ENCODE data around the gene MILR1. TPM values are rescaled to one million over a fixed set of nuclear protein-coding genes. Genes with fewer than 3 reads are reported as not detected.
A peak's percentile ranks its signal among the peaks of the same experiment; 100 is the strongest.

MILR1 gene
- total and polyA plus RNA-seq, 2 donors (not counting 3 experiments of a cell fraction or from before 2014, with no cell fraction given) = 1.2 to 17.8 TPM

GRCh38 chr17:64505340-64506200, 56.7 kb downstream of the MILR1 start:
- H3K9me1 ChIP-seq (replicated peaks; ENCODE audit: control insufficient read depth, extremely low read depth, insufficient read depth, low read length) = no peaks in the 10 kb centered on the region
- TF ChIP-seq GATA2 (IDR thresholded peaks at IDR 0.05; ENCODE audit: insufficient read depth, insufficient read length, low read depth, low read length) = no peak
- peak; percentile 84 for TF ChIP-seq POLR2AphosphoS5 (IDR thresholded peaks at IDR 0.05; ENCODE audit: insufficient read depth, low read depth, low read length)
- no peak for TF ChIP-seq EZH2 (IDR thresholded peaks at IDR 0.05; ENCODE audit: borderline replicate concordance, low read depth, low read length, severe bottlenecking)
- no peak for TF ChIP-seq MAX (IDR thresholded peaks at IDR 0.05; ENCODE audit: insufficient read depth, insufficient read length)
- TF ChIP-seq, protein P1, sequence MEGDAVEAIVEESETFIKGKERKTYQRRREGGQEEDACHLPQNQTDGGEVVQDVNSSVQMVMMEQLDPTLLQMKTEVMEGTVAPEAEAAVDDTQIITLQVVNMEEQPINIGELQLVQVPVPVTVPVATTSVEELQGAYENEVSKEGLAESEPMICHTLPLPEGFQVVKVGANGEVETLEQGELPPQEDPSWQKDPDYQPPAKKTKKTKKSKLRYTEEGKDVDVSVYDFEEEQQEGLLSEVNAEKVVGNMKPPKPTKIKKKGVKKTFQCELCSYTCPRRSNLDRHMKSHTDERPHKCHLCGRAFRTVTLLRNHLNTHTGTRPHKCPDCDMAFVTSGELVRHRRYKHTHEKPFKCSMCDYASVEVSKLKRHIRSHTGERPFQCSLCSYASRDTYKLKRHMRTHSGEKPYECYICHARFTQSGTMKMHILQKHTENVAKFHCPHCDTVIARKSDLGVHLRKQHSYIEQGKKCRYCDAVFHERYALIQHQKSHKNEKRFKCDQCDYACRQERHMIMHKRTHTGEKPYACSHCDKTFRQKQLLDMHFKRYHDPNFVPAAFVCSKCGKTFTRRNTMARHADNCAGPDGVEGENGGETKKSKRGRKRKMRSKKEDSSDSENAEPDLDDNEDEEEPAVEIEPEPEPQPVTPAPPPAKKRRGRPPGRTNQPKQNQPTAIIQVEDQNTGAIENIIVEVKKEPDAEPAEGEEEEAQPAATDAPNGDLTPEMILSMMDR (IDR thresholded peaks at IDR 0.05; ENCODE audit: extremely low read depth in 1 of 2, insufficient read depth in 1 of 2, low read depth in 1 of 2, low read length in 2 of 2) = no peak
- TF ChIP-seq MYC (IDR thresholded peaks at IDR 0.05; ENCODE audit: low read depth, low read length) = no peak
- no peak for TF ChIP-seq JUN (IDR thresholded peaks at IDR 0.05; ENCODE audit: borderline replicate concordance, insufficient read depth, insufficient read length, low read depth)
- TF ChIP-seq FOS (IDR thresholded peaks at IDR 0.05; ENCODE audit: borderline replicate concordance, insufficient read depth, low read length) = no peak
- peak; percentile 44 for TF ChIP-seq POLR2A (IDR thresholded peaks at IDR 0.05; ENCODE audit: low read depth, low read length)
- H3K79me2 ChIP-seq (ENCODE audit: control insufficient read depth, insufficient read depth, low read length) = peaks cover 86% of the 10 kb centered on the region
- peak overlapping the region; percentile 100 for H3K9ac ChIP-seq (replicated peaks; ENCODE audit: extremely low read depth, insufficient read depth, low read length)
- DNase-seq (ENCODE audit: low read depth, low spot score) (peak; percentile 86), FAIRE-seq (peak; percentile 70)
- H4K20me1 ChIP-seq (replicated peaks; ENCODE audit: control insufficient read depth, extremely low read depth, insufficient read depth, low read length) = peaks cover 34% of the 10 kb centered on the region
- ChIA-PET CTCF (interaction anchor here (1.1 to 2.4 kb wide), 5 partner anchors 9 to 85 kb away, joined by 4 to 8 read pairs (median 5); partner anchors contain the start of gene POLG2), POLR2A (interaction anchor here (0.5 to 3.4 kb wide), 17 partner anchors 9 to 496 kb away, joined by 3 to 37 read pairs (median 3); partner anchors contain the start of gene POLG2)
- no peak overlapping the region for H2AFZ ChIP-seq (ENCODE audit: low read depth, low read length)
- H3K27ac ChIP-seq (ENCODE audit: insufficient read depth, low read depth, low read length) = peak overlapping the region; percentile 98
- peak overlapping the region; percentile 65 to 97 (median 84) for H3K4me3 ChIP-seq (replicated peaks in 1 of 3; ENCODE audit: insufficient read depth in 1 of 3, low read depth in 1 of 3, low read length in 3 of 3)
- intact Hi-C loops (cut with micrococcal nuclease) (loop anchor here (1.0 to 10.0 kb wide), 3 partner anchors 8 to 239 kb away; partner anchors contain the start of gene POLG2), dilution Hi-C loops (cut with MboI; ENCODE audit: extremely low pct_ligation_motif_present, low sequenced_read_pairs) (no loop called here)
- H3K27me3 ChIP-seq (ENCODE audit: control insufficient read depth in 2 of 2, insufficient read depth in 2 of 2, low read length in 2 of 2) = no peaks in the 10 kb centered on the region
- H3K4me2 ChIP-seq (ENCODE audit: insufficient read depth, low read length) = no peak overlapping the region
- peaks cover 34 to 42% of the 10 kb centered on the region in 2 experiments for H3K36me3 ChIP-seq (ENCODE audit: control insufficient read depth in 2 of 2, extremely low read depth in 1 of 2, insufficient read depth in 2 of 2, low read length in 2 of 2)
- H3K4me1 ChIP-seq (ENCODE audit: control insufficient read depth, extremely low read depth, insufficient read depth, low read length) = peaks cover 45% of the 10 kb centered on the region
- H3K9me3 ChIP-seq (replicated peaks; ENCODE audit: control insufficient read depth, insufficient read depth, low read length) = no peaks in the 10 kb centered on the region
- TSS peak; percentile 17 for BruUV-seq (replicated peaks)

All from endothelial cell of umbilical vein (primary cell).